Adrenal gland (tissue), 5 donors: ENCODE data around the gene FOSB.
"Not testable (repeated sequence)": the region's sequence is repeated elsewhere in the genome, so short reads cannot be mapped to it uniquely, and the experiment has no call there.

ENCODE experiments used
- POLR2A ChIP-seq, 2 donors: fragments of 450-650 bp; IDR thresholded peaks; one replicate each; pipeline ENCODE4 v1.6.1; 2017; ENCODE audit warnings: antibody characterized with exemption in 2 of 2, mild to moderate bottlenecking in 2 of 2, moderate library complexity in 1 of 2
- TF ChIP-seq, protein P1 (sequence below), 6 experiments: fragments of 450-650 bp in 4 of 6; fragments of 200-600 bp in 2 of 6; sonication (generic) in 1 of 6; IDR thresholded peaks; 1 replicate in 5 of 6; 2 replicates in 1 of 6; pipeline versions ENCODE4 v1.5.1 to v1.8.0; 2016 to 2021; ENCODE audit warnings: antibody characterized with exemption in 6 of 6, mild to moderate bottlenecking in 2 of 6, moderate library complexity in 1 of 6
- donor health status: DM: no; HTN: no; CAD: no.

DNA sequence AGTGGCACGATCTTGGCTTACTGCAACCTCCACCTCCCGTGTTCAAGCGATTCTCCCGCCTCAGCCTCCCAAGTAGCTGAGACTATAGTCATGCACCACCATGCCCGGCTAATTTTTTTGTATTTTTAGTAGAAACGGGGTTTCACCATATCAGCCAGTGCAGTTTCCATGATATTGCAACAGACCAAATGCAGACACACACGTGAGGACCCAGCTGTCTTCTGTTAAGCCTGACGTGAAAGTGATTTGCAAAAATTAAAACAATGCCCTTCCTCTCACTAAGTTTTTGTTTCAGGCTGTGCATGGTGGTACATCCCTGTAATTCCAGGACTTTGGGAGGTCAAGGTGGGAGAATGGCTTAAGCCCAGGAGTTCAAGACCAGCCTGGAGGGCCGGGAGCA, 36.8 kb upstream of the FOSB start:
- TF ChIP-seq, protein P1, sequence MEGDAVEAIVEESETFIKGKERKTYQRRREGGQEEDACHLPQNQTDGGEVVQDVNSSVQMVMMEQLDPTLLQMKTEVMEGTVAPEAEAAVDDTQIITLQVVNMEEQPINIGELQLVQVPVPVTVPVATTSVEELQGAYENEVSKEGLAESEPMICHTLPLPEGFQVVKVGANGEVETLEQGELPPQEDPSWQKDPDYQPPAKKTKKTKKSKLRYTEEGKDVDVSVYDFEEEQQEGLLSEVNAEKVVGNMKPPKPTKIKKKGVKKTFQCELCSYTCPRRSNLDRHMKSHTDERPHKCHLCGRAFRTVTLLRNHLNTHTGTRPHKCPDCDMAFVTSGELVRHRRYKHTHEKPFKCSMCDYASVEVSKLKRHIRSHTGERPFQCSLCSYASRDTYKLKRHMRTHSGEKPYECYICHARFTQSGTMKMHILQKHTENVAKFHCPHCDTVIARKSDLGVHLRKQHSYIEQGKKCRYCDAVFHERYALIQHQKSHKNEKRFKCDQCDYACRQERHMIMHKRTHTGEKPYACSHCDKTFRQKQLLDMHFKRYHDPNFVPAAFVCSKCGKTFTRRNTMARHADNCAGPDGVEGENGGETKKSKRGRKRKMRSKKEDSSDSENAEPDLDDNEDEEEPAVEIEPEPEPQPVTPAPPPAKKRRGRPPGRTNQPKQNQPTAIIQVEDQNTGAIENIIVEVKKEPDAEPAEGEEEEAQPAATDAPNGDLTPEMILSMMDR (IDR thresholded peaks at IDR 0.05): not testable (repeated sequence)
- not testable (repeated sequence) for TF ChIP-seq POLR2A (IDR thresholded peaks at IDR 0.05)
